ENCODE measurements around the gene SENP1.
A peak's percentile ranks its signal among the peaks of the same experiment; 100 is the strongest.
"Not testable (repeated sequence)": the region's sequence is repeated elsewhere in the genome, so short reads cannot be mapped to it uniquely, and the experiment has no call there.

SENP1 gene

DNA sequence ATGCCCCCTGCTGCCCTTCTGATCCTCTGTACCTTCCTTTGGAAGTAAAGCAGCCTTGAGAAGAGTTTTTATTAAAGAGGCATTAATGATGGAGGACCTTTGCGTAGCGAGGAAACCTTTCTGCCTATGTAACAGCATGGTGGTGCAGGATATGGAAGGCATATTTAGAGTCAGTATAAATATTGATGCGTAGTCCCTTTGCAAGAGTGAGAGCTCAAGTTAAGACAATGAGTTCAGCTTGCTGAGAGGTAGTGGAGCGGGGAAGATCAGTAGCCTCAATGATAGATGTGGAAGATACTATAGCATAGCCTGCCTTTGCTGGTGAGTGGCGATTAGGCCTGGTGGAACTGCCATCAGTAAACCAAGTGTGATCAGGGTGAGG lies 5.4 kb upstream of the SENP1 start:
- H3K27ac ChIP-seq (ENCODE audit: low read depth, low read length); H3K9me3 ChIP-seq (ENCODE audit: control insufficient read depth, insufficient read depth, low read length); H3K4me3 ChIP-seq (ENCODE audit: low read depth, low read length); H3K4me1 ChIP-seq (ENCODE audit: control insufficient read depth, insufficient read depth, low read length); H3K9ac ChIP-seq (ENCODE audit: low read depth, low read length); H3K36me3 ChIP-seq (ENCODE audit: control insufficient read depth, insufficient read depth, low read length): not testable (repeated sequence)
- peaks cover 19% of the 10 kb centered on the region; the same call in 1 of the 2 replicates for H3K27me3 ChIP-seq (ENCODE audit: control insufficient read depth, insufficient read depth, low read length)

DNA sequence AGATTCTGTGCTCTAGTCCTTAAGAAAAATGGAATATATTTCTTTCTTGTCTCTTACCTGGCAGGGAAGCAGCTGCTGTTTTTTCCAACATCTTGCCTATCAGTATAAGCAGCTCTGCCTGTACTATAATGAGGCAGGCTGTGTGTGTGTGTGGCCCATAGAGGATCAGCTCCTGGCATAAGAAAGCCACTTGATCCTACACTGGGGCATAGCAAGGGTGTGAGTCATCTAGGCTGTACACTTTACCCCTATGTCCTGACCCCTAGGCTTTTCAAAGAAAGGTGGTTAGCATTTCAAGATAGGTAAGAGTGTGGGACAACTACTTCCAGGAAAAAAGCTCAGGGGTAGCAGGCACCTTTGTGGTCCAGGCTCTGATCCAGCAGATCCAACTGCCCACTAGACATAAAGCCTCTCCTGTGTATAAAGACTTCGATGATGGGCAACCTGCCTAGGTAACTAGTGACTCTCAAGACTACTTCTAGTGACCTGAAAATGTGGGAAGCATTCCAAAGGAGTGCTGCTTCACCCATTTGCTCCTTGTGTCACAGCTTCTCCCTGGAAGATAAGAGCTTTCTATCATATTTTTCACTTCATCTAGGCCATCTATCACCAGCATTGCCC lies 4.9 kb upstream of the SENP1 start:
- Histone ChIP-seq H3K4me1 (ENCODE audit: control insufficient read depth, insufficient read depth, low read length) (peaks cover 8% of the 10 kb centered on the region), H3K27ac (ENCODE audit: low read depth, low read length) (no peak overlapping the region), H3K36me3 (ENCODE audit: control insufficient read depth, insufficient read depth, low read length) (no peaks in the 10 kb centered on the region), H3K9ac (ENCODE audit: low read depth, low read length) (no peak overlapping the region), H3K9me3 (ENCODE audit: control insufficient read depth, insufficient read depth, low read length) (no peaks in the 10 kb centered on the region), H3K4me3 (ENCODE audit: low read depth, low read length) (no peak overlapping the region), H3K27me3 (ENCODE audit: control insufficient read depth, insufficient read depth, low read length) (peaks cover 19% of the 10 kb centered on the region; the same call in 1 of the 2 replicates)

- H3K9me3 ChIP-seq (ENCODE audit: control insufficient read depth, insufficient read depth, low read length), result no peaks in the 10 kb centered on the region
- no peaks in the 10 kb centered on the region for H3K36me3 ChIP-seq (ENCODE audit: control insufficient read depth, insufficient read depth, low read length)
- peaks cover 10% of the 10 kb centered on the region for H3K4me1 ChIP-seq (ENCODE audit: control insufficient read depth, insufficient read depth, low read length)
- no peak overlapping the region for H3K27ac ChIP-seq (ENCODE audit: low read depth, low read length)
- H3K9ac ChIP-seq (ENCODE audit: low read depth, low read length), result no peak overlapping the region
- peaks cover 19% of the 10 kb centered on the region; the same call in 1 of the 2 replicates for H3K27me3 ChIP-seq (ENCODE audit: control insufficient read depth, insufficient read depth, low read length)
- H3K4me3 ChIP-seq (ENCODE audit: low read depth, low read length), result no peak overlapping the region
Observed at GRCh38 chr12:48109424-48109823, 3.5 kb upstream of the SENP1 start.

GRCh38 chr12:48106681-48107613 lies 1.1 kb upstream of the SENP1 start:
- no peaks in the 10 kb centered on the region for H3K9me3 ChIP-seq (ENCODE audit: control insufficient read depth, insufficient read depth, low read length)
- H3K4me1 ChIP-seq (ENCODE audit: control insufficient read depth, insufficient read depth, low read length), result peaks cover 13% of the 10 kb centered on the region
- H3K4me3 ChIP-seq (ENCODE audit: low read depth, low read length), result peak overlapping the region; percentile 87
- peak overlapping the region; percentile 89; the same call in 1 of the 2 replicates for H3K9ac ChIP-seq (ENCODE audit: low read depth, low read length)
- peak overlapping the region; percentile 98 for H3K27ac ChIP-seq (ENCODE audit: low read depth, low read length)
- H3K36me3 ChIP-seq (ENCODE audit: control insufficient read depth, insufficient read depth, low read length), result no peaks in the 10 kb centered on the region
- H3K27me3 ChIP-seq (ENCODE audit: control insufficient read depth, insufficient read depth, low read length), result peaks cover 19% of the 10 kb centered on the region; the same call in 1 of the 2 replicates

- H3K36me3 ChIP-seq (ENCODE audit: control insufficient read depth, insufficient read depth, low read length), result no peaks in the 10 kb centered on the region
- peak overlapping the region; percentile 98 for H3K27ac ChIP-seq (ENCODE audit: low read depth, low read length)
- peak overlapping the region; percentile 89 for H3K9ac ChIP-seq (ENCODE audit: low read depth, low read length)
- H3K4me1 ChIP-seq (ENCODE audit: control insufficient read depth, insufficient read depth, low read length), result peaks cover 13% of the 10 kb centered on the region
- no peaks in the 10 kb centered on the region for H3K9me3 ChIP-seq (ENCODE audit: control insufficient read depth, insufficient read depth, low read length)
- H3K4me3 ChIP-seq (ENCODE audit: low read depth, low read length), result peak overlapping the region; percentile 87
- peaks cover 19% of the 10 kb centered on the region; the same call in 1 of the 2 replicates for H3K27me3 ChIP-seq (ENCODE audit: control insufficient read depth, insufficient read depth, low read length)
Observed at GRCh38 chr12:48105321-48105866, 485 bp downstream of the SENP1 start.

DNA sequence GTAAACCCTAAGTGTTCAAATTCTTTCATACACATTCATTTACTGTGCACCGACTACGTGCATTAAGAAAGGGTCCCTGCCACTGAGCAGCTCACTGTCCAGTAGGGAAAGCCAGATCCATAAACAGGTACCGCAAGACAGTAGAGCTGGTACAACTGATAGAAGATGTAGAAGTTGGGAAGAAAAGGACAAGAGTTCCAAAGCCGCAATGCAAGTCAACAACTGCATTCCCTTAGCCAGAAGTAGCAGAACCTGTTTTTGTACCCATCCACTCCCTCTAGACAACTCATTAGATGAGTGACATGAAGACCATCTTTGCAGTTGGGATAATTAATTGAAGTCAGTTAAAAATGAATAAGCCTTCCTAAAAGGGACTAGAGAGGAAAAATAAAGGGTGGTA lies 1.3 kb downstream of the SENP1 start:
- Histone ChIP-seq H3K27ac (ENCODE audit: low read depth, low read length) (no peak overlapping the region), H3K9ac (ENCODE audit: low read depth, low read length) (no peak overlapping the region), H3K4me1 (ENCODE audit: control insufficient read depth, insufficient read depth, low read length) (peaks cover 13% of the 10 kb centered on the region), H3K36me3 (ENCODE audit: control insufficient read depth, insufficient read depth, low read length) (no peaks in the 10 kb centered on the region), H3K9me3 (ENCODE audit: control insufficient read depth, insufficient read depth, low read length) (no peaks in the 10 kb centered on the region), H3K4me3 (ENCODE audit: low read depth, low read length) (peak overlapping the region; percentile 87), H3K27me3 (ENCODE audit: control insufficient read depth, insufficient read depth, low read length) (peaks cover 11% of the 10 kb centered on the region; the same call in 1 of the 2 replicates)

DNA sequence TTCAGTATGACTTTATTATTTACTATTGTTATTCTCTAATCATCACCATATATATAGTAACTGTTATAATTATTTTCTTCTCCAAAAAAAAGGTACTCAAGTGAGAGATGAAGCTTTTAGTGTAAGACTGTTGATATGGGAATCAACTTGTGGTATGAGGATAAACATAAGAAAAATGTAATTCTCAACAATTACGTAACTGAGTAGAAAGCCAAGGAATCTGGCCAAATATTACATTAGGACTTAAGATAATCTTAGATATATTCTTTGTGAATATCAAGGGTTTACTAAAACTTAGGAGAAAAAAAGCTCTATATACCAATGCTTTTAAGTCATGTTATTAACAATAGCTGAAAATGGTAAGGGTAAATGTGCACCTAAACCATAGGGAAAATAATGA lies 13.3 kb downstream of the SENP1 start:
- Histone ChIP-seq H3K4me1 (ENCODE audit: control insufficient read depth, insufficient read depth, low read length) (no peaks in the 10 kb centered on the region), H3K27me3 (ENCODE audit: control insufficient read depth, insufficient read depth, low read length) (no peaks in the 10 kb centered on the region), H3K36me3 (ENCODE audit: control insufficient read depth, insufficient read depth, low read length) (peaks cover 66% of the 10 kb centered on the region), H3K9ac (ENCODE audit: low read depth, low read length) (no peak overlapping the region), H3K27ac (ENCODE audit: low read depth, low read length) (no peak overlapping the region), H3K4me3 (ENCODE audit: low read depth, low read length) (no peak overlapping the region), H3K9me3 (ENCODE audit: control insufficient read depth, insufficient read depth, low read length) (no peaks in the 10 kb centered on the region)

DNA sequence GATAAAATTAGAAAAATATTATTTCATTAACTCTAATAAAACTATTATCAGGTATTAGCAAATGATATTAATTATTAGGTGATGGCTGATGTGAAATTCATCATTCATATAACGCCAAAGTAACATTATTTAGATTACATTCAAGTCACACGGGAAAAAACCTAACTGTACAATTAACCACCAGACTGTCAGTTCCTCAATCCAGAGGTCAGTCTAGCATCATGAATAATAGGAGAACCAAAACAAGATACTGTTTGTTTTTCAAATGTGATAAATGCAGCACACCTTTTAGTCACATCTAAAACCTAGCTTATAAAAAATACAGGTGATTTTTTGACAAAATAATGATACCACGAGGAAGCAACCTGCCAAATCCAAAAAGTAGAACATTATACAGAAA lies 19.6 kb downstream of the SENP1 start:
- Histone ChIP-seq H3K27ac (ENCODE audit: low read depth, low read length) (no peak overlapping the region), H3K36me3 (ENCODE audit: control insufficient read depth, insufficient read depth, low read length) (peaks cover 68% of the 10 kb centered on the region), H3K4me3 (ENCODE audit: low read depth, low read length) (no peak overlapping the region), H3K9ac (ENCODE audit: low read depth, low read length) (no peak overlapping the region), H3K9me3 (ENCODE audit: control insufficient read depth, insufficient read depth, low read length) (no peaks in the 10 kb centered on the region), H3K27me3 (ENCODE audit: control insufficient read depth, insufficient read depth, low read length) (no peaks in the 10 kb centered on the region), H3K4me1 (ENCODE audit: control insufficient read depth, insufficient read depth, low read length) (no peaks in the 10 kb centered on the region)

DNA sequence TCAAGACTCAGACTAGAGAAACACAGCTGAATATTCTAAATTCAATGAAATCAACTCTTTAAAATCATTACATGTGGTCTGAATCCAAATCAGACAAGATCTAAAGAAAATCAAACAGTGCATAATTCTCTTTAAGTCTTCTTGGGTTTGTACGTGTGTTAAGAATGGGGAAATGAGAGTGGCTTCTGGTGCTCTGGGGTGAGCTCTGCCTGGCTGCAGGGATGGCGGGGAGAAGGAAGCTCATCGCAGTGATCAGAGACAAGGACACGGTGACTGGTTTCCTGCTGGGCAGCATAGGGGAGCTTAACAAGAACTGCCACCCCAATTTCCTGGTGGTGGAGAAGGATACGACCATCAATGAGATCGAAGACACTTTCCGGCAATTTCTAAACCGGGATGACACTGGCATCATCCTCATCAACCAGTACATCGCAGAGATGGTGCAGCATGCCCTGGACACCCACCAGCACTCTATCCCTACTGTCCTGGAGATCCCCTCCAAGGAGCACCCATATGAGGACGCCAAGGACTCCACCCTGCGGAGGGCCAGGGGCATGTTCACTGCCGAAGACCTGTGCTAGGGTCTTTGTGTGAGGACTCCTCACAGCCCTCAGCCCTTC lies 20.9 kb downstream of the SENP1 start:
- no peak overlapping the region for H3K27ac ChIP-seq (ENCODE audit: low read depth, low read length)
- H3K9me3 ChIP-seq (ENCODE audit: control insufficient read depth, insufficient read depth, low read length), result no peaks in the 10 kb centered on the region
- H3K27me3 ChIP-seq (ENCODE audit: control insufficient read depth, insufficient read depth, low read length), result no peaks in the 10 kb centered on the region
- peaks cover 76% of the 10 kb centered on the region for H3K36me3 ChIP-seq (ENCODE audit: control insufficient read depth, insufficient read depth, low read length)
- no peaks in the 10 kb centered on the region for H3K4me1 ChIP-seq (ENCODE audit: control insufficient read depth, insufficient read depth, low read length)
- H3K9ac ChIP-seq (ENCODE audit: low read depth, low read length), result no peak overlapping the region
- H3K4me3 ChIP-seq (ENCODE audit: low read depth, low read length), result no peak overlapping the region

GRCh38 chr12:48084066-48084465 lies 21.8 kb downstream of the SENP1 start:
- Histone ChIP-seq H3K4me3 (ENCODE audit: low read depth, low read length) (no peak overlapping the region), H3K27me3 (ENCODE audit: control insufficient read depth, insufficient read depth, low read length) (no peaks in the 10 kb centered on the region), H3K4me1 (ENCODE audit: control insufficient read depth, insufficient read depth, low read length) (no peaks in the 10 kb centered on the region), H3K27ac (ENCODE audit: low read depth, low read length) (no peak overlapping the region), H3K36me3 (ENCODE audit: control insufficient read depth, insufficient read depth, low read length) (peaks cover 75% of the 10 kb centered on the region), H3K9ac (ENCODE audit: low read depth, low read length) (no peak overlapping the region), H3K9me3 (ENCODE audit: control insufficient read depth, insufficient read depth, low read length) (no peaks in the 10 kb centered on the region)
